GM21717 (cell line): ENCODE measurements around the gene GPHA2.
"Not testable (repeated sequence)": the region's sequence is repeated elsewhere in the genome, so short reads cannot be mapped to it uniquely, and the experiment has no call there.

Experiments used
- ATAC-seq: cut with Tn5 transposase; IDR thresholded peaks from one replicate; pipeline ENCODE4 v1.9.1; 2021; ENCODE audit warnings: mild to moderate bottlenecking, moderate library complexity; ENCODE audit not compliant: unreplicated experiment

Gene GPHA2, protein sequence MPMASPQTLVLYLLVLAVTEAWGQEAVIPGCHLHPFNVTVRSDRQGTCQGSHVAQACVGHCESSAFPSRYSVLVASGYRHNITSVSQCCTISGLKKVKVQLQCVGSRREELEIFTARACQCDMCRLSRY

DNA sequence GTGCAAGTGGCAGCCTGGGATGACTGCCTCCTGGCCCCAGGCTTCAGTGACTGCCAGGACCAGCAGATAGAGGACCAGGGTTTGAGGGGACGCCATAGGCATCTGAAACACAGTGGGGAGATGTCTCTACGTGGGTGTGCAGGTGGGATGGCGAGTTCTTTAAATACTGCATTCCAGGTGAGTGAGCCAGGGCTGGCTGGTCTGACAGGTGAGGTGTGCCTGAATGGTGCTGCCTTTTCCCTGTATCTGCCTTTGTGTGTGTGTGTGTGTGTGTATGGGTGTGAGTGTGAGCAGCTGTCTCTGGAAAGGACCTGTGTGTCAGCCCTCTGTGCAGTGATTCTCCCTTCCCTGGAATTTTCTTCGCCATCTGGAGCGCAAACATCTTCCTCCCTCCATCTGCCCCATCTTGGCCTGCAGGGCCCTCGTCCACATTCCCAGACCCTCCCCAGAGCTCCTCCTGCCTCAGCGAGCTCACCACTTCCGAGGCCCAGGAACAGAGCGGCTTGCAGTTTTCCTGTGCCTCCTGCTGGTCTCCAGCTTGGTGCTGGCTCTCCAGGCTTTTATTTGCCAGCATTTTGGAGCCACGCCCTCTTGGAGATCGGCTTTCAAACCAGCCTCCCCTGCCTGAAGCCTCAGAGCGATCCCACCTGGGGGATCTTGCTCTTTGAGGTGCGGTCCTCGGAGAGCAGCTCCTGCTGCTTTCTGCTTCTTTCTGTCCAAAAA is at the start of gene GPHA2:
Gene GPHA2 (minus strand): TSS at position 535 of the 723 bp plus-strand sequence. CDS start 433 bp downstream, at position 102.
- no peak for ATAC-seq

DNA sequence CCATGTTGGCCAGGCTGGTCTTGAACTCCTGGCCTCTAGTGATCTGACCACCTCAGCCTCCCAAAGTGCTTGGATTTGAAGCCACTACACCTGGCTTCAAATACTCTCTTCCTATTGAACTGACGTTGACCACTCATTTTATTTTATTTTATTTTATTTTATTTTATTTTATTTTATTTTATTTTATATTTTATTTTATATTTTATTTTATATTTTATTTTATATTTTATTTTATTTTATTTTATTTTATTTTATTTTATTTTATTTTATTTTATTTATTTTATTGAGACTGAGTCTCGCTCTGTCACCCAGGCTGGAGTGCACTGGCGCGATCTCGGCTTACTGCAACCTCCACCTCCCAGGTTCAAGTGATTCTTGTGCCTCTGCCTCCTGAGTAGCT is 47.6 kb upstream of the GPHA2 start:
- ATAC-seq: not testable (repeated sequence)

DNA sequence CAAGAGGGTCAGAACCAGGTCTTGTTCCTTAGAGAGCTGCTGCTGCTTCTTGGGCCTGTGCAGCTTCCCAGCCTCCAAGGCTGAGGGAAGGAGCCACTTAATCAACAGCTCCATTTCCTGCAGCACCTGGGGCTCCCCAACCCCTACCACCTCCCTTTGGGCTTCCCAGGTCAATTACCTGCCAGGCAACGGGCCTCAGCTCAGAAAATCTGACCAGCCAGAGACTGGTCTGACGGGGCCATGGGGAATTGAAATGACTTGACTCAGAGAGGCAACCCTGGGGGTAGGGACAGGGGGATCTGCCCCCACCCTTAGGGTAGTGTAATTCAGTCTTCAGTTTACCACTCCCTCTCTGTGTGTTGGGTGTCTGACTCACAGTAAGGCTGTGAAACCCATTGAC is 41.0 kb upstream of the GPHA2 start:
- no peak for ATAC-seq

DNA sequence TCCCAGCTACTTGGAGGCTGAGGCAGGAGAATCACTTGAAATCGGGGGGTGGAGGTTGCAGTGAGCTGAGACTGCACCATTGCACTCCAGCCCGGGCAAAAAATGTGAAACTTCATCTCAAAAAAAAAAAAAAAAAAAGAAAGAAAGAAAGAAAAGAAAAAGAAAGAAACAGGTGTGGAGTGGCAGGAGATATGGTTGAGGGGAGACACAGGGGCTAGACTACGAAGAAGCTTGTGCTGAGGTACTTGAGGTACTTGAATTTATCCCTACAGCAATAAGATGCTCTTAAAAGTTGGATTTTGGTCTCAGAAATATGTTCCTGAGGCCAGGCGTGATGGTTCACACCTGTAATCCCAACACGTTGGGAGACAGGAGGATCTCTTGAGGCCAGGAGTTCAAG is 38.4 kb upstream of the GPHA2 start:
- no peak for ATAC-seq

DNA sequence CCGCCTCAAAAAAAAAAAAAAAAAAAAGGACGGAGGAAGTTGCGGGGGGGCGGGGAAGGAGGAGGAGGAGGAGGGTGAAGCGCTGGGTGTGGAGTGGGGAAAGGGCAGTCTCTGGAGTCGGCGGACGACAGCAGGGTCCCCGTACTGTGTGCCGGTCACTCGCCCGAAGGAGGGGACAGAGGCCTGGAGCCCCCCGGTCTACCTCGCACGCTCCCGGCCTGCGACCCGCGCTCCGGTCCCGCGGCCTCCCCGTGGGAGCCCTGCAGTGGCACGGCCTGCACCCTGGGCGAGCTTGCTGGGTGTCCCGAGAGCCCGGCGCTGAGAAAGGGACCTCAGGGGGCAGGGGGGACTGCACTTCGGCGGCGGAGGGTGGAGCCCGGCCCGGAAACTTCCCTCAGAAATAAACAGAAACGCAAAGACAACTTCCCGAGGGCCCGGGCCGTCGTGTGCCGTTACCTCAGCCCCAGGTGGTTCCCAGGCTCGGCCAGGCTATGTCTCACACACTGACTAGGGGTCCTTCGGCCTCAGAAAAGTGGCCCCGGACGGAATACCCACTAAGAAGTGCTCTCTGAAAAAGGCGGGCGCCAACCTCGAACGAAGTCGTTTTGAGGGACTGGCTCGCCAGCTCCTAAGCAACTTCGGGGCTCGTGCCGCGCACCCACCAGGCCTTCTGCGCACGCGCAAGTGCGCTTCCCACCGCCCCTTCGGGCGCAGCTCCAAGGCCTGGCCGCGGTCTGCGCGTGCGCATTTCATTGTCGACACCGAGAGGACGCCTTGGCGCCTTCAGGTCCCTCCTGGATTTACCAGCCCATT is 35.9 kb upstream of the GPHA2 start, which contains the start of gene MAJIN:
Gene MAJIN (minus strand): TSS at position 688 of the 813 bp plus-strand sequence. CDS start 12,703 bp downstream, outside the sequence.
- ATAC-seq: no peak

DNA sequence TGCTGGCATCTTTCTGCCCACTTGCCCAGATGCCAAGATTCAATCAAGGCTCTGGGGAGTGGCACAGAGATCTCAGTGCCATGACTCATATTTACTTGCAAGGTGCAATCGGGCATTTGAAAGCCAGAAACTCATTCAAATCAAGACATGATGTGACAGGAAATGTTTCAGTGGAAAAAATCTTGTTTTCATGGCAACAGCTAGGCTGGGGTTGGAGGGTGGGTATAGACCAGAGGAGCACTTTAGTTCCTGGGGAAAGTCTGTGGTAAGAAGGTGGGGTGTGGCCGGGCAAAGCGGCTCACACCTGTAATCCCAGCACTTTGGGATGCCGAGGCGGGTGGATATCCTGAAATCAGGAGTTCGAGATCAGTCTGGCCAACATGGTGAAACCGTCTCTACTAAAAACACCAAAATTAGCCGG is 35.0 kb upstream of the GPHA2 start:
- no peak for ATAC-seq

DNA sequence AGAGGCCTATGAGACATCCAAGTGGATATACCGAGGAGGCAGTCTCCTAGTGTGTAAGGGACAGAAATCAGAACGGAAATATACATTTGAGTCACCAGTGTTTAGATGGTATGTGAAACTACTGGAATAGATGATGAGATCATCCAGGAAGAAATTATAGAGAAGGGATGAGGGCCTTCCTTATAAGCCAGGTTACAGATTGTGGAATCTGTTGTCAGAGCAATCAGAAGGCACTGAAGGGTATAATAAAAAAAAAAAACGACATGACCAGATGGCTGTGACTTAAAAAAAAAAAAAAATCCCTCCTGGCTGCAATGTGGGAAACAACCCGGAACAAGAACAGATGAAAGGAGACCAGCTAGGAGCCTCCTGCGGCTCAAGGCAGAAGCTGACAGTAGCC is 33.5 kb upstream of the GPHA2 start:
- no peak for ATAC-seq

DNA sequence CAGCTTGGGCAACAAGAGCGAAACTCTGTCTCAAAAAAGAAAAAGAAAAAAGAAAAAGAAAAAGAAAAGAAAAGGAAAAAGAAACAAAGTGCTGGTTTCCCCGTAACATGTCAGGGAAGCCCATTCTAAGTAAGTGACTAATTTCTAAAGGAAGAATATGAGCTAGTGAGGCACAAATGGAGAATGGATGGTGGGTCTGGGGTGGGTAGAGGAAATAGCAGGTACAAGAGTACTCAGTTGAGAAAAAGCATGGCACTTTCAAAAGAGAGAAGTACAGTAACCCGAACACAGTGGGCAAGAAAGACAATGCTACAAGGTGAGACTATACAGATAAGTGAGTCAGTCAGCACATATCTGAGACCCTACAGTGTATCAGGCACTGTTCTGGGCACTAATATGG is 31.7 kb upstream of the GPHA2 start:
- ATAC-seq: no peak

DNA sequence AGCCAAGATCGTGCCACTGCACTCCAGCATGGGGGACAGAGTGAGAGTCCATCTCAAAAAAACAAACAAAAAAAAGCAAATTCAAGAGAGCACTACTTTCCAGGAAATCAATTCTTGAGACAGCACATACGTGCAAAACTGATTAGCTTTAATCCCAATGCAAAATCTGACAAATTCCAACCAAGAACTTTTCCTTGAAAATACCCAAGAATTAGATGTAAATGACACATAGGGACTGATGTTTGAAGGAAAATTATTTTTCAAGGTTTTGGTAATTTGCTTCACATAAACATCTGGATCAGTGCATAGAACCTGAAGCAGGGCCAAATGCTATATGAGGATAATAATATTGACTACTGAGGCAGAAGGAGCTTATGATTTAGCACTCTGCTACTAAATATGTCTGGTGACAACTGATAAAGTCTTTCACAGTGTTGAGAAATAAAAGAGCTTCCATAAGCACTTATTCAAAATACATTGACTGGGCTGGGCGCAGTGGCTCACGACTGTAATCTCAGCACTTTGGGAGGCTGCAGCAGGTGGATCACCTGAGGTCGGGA is 27.5 kb upstream of the GPHA2 start:
- no peak for ATAC-seq

DNA sequence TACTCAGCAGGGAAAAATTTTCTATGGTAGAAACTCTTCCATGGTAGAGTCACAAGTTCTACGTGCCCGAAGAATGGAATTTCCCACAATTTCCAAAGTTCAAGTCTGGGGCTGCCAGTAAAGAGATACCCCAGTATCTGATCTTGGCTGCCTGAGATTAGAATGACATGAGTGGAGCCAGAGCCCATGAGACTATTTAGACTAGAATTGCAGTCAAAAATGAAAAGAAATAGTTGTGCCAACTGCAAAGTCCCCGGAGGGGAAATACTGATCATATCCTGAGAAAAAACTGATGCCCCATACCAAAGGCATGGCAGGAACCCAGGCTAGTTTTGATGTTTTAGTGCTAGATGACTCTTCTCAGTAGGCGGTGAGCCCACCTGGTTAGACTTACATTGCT is 25.0 kb upstream of the GPHA2 start:
- no peak for ATAC-seq

DNA sequence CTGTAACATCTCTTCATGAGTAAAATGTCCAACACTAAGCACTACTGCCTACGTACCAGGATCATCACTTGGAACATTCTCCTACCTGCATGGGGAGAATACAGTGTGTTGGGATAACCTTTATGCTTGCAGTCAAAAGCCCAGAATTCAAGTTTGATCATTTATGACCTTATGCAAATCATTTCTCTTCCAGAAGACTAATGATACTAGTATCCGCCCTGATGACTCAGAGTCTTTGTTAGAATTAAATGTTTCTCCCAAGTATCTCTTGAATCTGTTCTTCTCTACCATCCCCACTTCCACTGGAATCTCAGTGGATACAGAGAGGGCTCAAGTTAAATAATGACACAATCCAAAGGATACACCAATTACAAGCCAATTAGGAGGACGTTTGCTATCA is 23.8 kb upstream of the GPHA2 start:
- no peak for ATAC-seq

DNA sequence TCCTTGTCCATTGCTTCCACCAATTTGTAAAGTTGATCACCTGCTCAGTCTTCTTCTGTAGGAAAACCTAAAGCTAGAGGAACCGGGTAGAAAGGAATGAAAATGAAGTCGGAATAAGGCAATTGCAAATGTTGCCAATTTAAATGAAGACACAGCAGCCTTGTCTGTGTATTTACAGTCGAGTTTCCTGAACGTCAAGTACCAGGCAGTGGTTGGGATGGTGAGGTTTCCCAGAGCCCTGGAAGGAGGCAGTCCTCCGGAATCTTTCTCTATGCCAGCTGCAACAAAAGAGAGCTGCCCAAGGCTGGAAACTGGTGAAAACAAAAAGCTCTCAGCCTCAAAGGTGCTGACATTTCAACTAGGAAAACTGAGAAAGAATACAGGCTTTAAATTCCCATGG is 18.5 kb upstream of the GPHA2 start:
- no peak for ATAC-seq

DNA sequence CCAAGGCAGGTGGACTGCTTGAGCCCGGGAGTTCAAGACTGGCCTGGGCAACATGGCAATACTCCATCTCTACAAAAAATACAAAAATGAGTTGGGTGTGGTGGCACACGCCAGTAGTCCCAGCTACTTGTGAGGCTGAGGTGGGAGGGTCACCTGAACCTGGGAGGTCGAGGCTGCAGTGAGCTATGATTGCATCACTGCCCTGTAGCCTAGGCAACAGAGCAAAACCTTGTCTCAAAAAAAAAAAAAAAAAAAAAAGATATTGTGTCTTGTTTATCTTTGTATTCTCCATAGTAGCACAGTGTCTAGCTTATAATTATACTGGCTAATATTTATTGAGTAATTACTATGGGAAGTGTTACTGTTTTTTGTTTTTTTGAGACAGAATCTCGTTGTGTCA is 15.8 kb upstream of the GPHA2 start:
- no peak for ATAC-seq

DNA sequence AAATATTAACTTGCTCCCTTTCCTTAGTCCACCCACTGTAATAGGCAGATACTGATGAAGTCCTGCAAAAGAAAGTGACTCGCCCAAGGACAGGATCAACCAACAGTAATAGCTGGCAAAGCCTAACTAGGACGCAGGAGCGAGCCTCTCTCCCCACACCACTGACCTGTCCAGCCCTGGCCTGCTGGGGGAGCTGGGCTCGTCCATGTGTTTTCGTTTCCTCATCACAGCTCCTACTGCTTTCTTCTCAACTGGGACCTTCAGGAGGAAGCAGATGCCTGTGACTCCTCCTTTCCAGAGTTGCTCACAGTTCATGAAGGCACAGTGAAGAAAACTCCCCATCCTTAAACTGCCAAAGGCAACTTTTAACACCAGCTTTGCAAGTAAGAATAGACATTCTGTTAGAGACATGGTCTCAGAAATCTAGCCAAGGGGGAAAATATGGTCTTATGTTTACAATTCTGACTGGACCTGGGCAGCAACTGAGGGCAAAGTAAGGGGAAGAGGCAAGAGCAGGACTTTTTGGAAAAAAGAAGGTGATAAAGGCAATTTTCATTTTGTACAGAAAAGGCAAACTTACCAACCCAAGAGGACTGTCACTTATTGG is 11.6 kb upstream of the GPHA2 start:
- no peak for ATAC-seq

DNA sequence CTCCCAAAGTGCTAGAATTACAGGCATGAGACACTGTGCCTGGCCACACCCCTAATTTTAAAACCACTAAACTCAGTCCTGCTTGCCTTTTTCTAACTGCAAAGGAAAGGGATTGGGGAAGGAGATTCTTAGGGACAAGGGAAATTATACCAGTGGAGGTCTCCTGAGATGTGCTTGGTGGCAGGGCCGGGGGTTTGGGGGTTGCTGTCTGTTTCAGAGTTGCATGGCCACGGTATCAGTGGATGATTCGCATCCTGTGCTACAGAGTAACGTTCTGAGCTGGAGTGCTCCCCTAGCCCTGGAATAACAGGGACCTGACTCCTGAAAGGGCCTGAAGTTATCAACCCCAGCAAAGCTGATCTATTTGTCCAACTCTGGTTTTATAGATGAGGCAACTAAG is 846 bp upstream of the GPHA2 start:
- ATAC-seq: no peak

DNA sequence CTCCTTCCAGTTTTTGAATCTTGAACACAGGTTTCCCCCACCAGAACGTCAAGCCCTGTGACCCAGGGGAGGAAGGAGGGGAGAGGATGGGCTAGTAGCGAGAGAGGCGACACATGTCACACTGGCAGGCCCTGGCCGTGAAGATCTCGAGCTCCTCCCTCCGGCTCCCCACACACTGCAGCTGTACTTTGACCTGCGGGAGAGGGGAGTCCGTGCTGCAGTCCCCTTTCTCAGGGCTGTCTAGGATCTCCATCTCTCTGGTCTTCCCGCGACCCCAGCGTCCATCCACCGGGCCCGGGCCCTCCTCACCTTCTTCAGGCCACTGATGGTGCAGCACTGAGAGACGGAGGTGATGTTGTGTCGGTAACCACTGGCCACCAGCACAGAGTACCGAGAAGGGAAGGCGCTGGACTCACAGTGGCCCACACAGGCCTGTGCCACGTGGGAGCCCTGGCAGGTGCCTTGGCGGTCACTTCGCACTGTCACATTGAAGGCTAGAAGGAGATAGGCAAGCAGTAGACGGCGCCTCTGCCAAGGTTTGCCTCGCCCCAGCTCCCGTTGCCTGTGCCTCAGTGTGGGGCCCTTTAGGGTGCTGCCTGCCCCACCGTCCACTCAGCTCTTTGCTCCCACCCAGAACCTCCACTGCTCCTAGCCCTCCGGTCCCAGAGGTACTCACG is 873 bp downstream of the GPHA2 start:
- ATAC-seq: no peak

DNA sequence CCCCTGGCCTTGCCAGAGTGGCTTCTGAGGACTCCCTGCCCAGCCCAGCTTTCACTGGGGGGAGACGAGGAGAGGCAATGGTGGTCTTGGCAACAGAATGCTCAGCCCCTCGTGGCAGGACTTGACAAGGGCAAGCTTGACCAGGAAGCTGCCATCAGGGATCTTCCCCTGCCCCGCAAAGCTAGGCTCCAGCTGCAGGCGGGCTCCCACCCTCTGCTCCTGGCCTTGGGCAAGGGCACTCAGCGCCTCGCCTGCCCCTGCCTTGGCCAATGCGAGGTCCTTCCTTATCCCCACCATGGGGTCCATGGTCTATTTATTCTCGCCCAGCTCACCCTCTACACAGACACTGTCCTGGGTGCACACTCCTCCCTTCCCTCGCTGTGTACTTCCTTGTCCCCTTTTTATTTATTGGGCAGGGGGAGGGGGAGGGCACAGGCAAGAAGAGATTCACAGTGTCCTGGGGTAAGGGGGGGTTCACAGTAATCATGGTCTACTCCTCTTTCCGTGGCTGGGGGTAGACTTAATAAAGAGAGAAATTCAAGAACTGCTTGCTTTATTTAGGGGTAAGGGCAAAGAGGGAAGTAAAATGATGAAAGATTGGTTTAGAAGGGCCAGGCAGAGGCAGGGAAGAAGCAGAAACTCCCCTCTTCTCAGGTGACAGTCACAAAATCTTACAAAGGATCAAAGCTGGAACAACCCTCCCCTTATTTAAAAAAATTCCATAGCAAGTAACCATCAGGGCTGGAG is 1.6 kb downstream of the GPHA2 start:
- ATAC-seq: no peak

DNA sequence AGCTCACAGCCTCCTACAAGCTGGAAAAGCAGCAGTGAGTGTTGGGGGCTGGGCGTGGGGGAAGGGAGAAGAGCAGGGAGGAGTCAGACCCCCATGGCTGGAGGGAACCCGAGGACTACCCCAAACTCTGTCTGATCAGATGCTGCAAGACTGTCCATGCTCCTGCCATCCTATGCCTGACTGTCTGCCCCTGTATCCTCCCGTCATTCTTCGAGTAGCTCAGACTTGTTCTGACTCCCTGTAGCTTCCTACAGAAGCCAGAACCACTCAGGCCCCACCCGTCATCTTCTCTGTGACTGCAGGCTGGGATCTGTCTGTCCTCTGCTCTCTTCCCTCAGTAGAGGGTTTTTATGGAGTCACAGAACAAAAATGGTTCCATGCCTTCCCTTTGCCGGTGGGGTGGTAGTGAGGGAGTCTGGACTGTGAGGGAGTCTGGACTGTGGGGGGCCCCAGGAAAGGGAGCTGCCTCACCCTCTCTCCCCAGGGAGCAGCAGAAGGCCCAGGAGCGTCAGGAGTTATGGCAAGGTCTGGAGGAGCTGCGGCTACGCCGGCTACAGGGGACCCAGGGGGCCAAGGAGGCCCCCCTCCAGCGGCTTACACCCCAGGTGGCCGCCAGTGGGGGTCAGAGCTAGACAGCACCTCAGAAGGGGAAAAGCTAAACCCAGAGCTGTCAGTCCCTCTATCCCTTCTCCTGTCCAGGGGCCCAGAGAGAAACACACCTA is 2.3 kb downstream of the GPHA2 start:
- no peak for ATAC-seq

DNA sequence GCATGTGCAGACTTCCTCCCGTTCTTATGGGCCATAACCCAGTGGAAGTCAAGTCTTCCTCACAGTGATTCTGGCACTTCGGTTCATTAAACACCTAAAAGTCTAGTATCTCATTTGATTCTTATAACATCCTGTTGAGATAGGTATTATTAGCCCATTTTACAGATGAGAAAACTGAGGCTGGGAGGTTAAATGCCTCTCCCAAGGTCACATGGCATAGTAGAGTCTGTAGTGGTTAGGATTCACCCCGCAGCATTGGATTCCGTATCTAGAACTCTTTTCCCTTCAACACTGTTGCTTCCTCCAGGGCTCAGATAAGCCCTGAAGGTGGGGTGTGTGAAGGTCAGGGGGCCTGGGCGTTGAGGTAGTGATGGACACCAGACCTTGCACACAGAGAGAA is 3.4 kb downstream of the GPHA2 start:
- ATAC-seq: no peak
